Fibroblast of skin of left quadriceps (primary cell): ENCODE measurements around the gene HLA-DQA2.
"Not testable (repeated sequence)": the region's sequence is repeated elsewhere in the genome, so short reads cannot be mapped to it uniquely, and the experiment has no call there.

Experiments used
- DNase-seq, 2 experiments: peaks; one replicate each; pipeline ENCODE4 v3.0.0-alpha.2; 2013; ENCODE audit warnings: low read depth in 2 of 2

Gene HLA-DQA2

DNA sequence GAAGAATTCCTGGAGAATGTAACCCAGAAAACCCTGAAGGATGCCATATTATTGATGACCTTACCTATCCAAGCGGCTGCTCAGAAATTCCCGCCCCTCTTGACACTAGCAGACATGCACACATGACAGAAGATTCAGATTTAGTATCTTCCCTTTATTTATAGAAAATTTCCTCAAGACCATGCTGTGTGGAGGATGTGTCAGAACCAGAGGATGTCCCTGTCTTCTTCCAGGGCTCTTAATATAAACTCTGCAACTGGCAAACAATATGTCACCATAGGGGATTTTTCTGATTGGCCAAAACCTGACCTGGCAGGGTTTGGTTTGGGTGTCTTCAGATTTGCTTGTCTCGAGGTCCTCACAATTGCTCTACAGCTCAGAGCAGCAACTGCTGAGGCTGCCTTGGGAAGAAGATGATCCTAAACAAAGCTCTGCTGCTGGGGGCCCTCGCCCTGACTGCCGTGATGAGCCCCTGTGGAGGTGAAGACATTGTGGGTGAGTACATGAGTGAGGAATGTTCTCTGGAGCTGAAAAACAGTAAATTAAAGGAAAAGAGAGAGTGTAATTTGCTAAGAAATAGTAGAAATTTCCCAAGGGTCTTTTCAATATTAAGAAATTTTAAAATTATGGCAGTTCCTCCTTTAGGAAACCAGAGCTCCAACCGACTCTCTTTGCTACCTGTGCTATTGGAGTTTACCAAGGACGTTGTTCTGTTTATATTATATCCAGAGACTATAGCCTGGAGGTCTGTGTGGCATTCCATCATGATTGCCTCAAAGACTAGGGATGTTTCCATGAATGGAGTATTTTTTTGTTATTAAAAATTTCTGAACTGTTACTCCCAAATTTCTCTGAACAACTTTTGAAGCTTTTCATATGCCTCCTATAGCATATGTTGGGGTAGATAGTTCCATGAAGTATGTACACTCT is at the start of gene HLA-DQA2:
HLA-DQA2 (plus strand) TSS at position 361 of the 930 bp plus-strand sequence; CDS start at position 414, 53 bp downstream.
- no peak for DNase-seq

DNA sequence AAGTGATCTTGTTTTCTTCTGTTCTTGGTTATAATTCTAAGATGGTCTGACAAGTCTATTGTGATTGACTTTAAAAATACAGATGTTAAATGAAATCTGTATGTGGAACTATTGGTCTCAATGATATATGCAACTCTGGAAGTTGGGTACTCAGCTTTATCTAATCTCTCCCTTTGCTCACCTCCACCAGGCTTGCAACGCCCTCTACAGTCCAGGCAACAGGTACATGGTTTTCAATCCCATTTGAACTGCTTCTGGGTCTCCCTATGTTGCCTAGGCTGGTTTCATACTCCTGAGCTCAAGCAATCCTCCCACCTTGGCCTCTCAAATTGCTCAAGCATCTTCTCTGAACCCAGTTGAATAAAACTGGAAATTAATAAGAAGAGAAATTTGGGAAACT is 49.2 kb upstream of the HLA-DQA2 start:
- DNase-seq, result no peak

DNA sequence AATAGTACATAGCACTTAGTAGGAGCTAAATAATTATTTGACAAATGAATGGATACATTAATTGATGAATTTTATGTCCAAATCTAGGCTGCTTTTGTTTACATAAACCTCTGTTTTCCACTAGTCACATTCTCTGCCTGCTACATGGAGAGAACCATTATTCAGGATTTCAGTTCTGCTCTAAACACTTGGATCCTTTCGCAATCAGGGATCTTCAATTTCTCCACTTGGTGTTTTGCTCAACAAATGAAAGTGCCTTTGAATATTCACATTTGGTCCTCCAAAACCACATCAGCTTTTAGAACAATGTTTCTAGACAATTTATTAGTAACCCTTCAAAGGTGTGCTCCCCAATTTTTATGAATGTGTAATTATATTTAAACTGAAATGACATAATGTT is 44.2 kb upstream of the HLA-DQA2 start:
- DNase-seq, result no peak

DNA sequence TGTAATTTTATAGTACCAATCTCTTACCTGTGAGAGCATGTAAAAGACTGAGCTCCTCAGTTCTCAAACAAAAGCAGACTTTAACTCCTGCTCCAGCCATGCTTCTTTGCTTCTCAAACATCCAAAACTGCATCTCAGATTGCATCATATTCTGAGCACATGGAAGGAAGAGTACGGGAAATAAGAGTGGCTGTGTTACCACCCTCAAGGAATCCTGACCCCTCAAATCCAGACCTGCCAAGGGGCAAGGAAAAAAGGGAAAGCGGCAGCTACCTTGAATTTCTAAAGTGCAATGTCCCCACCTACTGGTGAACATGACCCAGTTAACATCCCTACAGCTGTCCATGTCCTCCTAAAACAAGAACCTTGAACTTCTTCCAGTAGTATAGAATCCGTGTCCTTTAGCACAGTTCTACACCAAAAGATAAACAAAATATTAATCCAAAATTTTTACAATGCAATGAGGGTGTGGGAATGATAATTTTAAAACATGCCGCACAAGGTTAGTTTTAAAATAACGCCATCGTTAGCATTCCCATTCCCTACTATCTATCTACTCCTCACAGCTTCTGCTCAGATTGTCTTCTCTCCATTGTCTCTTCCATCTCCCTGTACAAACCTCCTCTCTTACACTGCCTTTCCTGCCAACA is 40.7 kb upstream of the HLA-DQA2 start:
- DNase-seq, result peak; percentile 19 to 27

DNA sequence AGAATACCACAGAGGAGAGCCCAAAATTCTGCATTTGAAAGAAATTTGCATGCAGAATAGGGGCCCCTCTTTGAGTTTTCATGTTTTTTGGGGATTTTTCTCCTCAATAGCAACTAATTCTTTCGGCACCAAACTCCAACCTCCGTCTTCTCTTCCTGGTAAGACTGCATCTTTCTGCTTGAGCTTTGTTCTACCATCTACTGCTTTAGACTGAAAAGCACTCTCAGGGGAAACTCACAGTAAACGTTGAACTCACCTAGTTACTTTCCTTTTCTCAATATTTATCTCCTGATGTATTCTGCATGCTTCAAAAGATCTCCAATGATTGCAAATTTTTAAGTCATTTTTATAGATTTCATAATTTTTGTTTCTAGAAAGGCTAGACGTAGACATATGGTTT is 37.8 kb upstream of the HLA-DQA2 start:
- DNase-seq, result no peak

DNA sequence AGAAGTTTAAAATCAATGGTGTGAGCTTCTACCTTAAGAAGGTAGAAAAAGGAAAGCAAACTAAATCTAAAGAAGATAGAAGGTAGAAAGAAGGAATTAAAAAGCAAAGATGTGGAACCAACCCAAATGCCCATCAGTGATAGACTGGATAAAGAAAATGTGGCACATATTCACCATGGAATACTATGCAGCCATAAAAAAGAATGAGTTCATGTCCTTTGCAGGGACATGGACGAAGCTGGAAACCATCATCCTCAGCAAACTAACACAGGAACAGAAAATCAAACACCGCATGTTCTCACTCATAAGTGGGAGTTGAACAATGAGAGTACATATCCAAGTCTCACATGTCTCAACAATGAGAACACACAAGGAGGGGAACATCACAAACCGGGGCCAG is 36.0 kb upstream of the HLA-DQA2 start:
- DNase-seq, result not testable (repeated sequence)

DNA sequence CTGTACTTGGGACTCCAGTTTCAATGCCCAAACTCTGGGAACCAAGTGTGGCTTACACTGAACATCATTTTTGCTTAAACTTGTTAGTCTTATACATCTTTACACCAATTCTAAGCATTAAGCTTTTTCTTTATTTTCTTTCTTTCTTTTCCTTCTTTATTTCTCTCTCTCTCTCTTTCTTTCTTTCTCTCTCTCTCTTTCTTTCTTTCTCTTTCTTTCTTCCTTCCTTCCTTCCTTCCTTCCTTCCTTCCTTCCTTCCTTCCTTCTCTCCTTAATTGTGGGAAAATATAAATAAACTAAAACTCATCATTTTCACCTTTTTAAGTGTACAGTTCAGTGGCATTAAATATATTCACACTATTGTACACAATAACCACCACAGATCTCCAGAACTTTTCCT is 31.6 kb upstream of the HLA-DQA2 start:
- no peak for DNase-seq

DNA sequence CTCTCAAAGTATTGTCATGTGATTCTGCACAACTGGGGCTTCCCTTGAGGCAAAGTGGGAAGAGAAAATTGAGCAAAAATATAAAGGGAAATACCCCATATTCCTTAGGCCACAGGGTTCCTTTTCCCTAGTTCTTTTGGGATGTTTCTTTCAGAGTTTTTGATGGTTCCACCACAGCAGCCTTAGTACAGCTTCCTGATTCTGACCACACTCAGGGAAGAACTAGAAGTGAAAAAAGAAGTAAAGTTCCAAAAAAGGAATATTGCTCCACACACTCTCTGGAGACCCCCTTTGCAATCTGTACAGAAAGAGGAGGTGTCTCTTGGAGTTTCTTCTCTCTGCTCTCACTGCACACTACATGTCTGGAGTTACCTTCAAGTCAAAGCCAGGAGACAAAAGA is 27.9 kb upstream of the HLA-DQA2 start:
- no peak for DNase-seq

DNA sequence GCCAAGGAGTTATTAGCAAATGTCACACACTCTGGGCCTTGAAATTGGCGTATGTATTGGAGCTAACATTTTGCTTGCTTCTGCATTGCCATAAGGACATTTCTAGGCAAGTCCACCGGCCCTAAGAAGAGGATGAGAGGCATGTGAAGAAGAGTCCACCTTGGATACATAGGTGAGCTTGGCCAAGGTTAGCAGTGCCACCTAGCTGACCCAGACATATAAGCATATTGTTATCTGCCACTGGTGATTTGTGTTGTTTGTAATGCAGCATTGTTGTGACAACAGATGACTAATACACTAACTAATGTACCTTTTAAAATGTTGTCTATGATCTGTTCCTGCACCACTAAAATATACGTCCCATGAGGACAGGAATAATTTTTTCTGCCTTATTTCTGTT is 24.8 kb upstream of the HLA-DQA2 start:
- no peak for DNase-seq

DNA sequence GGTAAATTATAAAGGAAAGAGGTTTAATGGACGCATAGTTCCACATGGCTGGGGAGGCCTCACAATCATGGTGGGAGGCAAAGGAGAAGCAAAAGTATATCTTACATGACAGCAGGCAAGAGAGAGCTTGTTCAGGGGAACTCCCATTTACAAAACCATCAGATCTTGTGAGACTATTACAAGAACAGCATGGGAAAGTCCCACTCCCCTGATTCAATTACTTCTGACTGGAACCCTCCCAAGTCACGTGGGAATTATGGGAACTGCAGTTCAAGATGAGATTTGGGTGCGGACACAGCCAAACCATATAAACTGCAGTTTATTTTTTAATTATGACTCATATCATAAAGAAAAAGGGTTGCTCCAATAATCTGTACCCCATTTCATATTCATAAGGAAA is 22.3 kb upstream of the HLA-DQA2 start:
- DNase-seq, result no peak

DNA sequence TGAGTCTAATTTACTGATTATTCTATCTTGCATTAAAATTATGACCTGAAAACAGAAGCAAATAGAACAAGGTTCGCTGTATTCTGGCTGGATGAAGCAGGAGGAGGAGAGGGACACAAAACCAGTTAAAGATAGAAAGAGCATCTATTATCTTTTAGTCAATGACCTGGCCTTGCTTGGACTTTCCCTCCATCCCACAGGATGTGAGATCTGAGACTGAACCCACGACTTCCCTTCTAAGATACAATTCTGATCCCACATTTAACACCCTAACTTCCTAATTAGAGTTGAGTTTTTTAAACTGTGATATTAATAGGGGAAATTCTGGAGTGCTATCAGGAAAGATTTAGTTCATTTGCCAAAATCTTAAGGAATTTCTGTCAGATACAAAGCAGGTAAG is 3.1 kb upstream of the HLA-DQA2 start:
- DNase-seq, result no peak

DNA sequence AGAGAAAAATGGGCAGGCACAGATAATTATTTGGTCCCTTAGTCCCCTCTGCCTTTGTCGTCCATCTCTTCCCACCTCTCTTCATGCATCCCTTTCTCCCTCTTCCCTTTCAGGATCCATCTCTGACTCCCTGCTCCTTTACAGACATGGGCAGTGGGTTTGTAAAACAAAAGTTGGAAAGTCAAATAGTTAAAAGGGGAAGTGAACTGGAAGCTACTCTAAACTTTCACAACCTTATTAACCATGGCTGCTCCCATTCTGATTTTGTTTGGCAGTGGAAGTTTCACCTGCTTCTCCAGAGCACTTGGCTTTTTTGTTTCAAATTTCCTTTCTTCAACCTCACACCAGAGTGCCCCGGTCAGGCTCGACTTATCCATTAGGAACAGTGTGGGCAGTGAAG is 1.2 kb downstream of the HLA-DQA2 start:
- no peak for DNase-seq

DNA sequence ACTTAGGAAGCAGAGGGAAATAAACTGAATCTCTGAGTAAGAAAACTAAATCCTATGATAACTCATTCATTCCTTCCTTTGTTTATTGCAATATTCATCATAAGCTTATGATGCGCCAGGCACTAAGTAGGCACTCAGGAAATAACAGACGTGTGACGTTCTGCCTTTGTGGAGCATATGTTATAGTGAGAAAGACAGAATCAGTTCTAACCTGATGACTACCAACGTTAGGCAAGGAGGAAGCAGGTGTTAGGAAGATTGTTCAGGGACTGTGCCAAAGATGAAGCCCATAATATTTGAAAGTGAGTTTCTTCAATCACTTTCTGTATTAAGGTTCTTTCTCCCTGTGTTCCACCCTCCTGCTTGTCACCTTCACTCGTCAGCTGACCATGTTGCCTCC is 3.6 kb downstream of the HLA-DQA2 start:
- no peak for DNase-seq

DNA sequence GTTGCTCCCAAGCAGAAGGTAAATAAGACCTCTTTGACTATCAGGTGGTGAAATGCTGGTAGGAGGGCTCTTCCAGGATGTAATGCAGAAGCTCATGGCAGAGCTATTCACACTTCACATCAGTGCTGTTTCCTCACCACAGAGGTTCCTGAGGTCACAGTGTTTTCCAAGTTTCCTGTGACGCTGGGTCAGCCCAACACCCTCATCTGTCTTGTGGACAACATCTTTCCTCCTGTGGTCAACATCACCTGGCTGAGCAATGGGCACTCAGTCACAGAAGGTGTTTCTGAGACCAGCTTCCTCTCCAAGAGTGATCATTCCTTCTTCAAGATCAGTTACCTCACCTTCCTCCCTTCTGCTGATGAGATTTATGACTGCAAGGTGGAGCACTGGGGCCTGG is 4.5 kb downstream of the HLA-DQA2 start:
- not testable (repeated sequence) for DNase-seq

DNA sequence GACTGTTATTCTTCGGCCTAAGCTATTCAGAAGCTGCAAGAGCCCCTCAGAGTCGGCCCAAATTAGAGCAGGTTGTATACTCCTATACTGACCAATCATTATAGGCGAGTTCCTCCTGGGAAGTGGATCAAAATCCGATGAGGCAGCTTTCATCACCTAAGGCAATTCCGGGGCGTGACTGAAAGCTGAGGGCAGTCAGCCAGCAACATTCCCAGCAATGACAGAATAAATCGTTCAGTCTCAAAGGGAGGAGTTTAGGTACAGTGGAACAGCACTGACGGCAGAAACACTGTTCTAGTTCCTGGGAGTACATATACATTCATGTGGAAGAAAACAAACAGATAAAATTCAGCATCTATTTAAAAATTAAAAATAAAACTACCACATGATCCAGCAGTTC is 11.4 kb downstream of the HLA-DQA2 start:
- no peak for DNase-seq

DNA sequence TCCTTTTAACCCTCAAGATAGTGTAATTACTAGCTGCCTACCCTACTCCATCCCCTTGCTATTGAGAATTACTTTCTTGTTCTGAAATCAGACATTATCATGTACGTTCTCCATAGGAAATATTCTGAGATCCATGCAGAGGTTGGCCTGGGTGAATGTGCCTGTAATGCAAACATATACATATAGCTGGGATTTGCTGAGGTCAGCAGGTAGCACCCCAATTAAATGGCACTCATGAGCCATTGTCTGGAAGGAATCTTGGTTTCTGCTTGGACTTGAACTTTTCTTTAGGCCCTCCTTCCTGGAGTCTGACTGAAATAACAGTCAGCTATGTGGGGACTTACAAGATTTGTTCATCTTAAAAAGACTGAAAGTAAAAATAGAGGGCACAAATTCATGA is 18.5 kb downstream of the HLA-DQA2 start:
- no peak for DNase-seq

DNA sequence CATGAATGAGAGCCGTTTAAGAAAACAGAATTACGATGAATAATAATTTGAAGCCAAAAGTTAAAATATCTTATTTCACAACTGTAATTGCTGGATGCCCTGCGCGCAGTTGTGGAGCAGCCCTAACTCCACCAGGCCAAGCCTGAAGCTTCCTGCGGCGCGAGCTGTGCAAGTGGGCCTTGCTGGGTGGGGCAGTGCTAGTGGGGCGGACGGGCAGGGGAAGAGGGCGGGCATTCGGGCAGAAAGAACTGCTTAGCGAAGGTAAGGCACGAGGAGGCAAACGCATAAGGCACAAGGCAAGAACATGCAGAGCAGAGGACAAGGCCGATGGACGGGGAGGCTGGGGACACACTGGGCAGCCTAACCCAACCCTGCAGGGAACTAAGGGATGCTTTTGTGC is 19.9 kb downstream of the HLA-DQA2 start:
- no peak for DNase-seq

DNA sequence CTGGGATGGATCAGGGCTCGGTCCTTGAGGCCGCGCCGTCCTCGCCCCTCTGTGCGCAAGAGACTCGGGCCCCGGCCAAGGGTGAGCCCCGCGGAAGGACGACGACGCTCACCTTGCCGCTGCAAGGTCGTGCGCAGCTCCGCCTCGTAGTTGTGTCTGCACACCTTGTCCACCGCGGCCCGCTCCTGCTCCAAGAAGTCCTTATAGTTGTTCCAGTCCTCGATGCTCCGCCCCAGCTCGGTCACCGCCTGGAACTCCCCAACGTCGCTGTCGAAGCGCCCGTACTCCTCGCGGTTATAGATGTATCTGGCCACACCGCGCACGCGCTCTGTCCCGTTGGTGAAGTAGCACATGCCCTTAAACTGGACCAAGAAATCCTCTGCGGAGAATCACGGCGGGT is 20.4 kb downstream of the HLA-DQA2 start:
- no peak for DNase-seq

DNA sequence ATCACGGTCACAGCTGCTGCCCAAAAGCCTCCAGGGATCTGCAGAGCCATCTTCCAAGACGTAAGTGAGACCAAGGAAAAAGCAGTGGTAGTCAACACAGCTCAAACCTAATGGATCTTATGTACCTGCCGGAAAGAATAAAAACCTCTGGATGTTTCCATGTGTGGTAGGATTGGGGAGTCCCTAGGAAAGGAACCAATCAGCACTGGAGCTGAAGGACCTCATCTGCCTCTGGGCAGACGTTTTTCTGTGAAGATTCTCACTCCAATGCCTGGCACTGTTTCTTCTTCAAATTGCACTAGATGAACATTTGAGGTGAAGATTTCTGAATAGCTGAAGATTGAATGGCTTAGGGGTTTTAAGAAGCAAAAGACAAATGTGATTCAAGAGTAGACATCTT is 22.2 kb downstream of the HLA-DQA2 start, which contains the start of gene HLA-DQB2:
HLA-DQB2 (minus strand) TSS at position 112 of the 400 bp plus-strand sequence; CDS start at position 50, 62 bp downstream.
- no peak for DNase-seq

DNA sequence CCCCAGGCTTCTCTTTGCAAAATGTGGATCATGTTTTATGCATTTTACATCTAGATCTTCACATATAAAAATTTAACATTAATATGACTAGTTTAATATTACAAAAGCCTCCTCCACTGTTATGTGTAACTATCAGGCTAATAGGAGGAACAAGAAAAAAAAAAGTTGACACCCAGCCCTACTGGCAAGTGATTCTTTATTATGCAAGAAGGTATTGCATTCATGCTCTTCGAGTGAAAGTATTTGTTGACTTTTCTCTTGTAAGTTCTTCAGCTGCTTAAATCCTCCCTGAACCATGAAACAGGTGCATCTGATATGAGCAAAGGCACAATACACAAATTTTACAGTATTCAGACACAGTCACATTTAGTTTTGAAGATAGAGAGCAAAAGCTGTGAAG is 22.9 kb downstream of the HLA-DQA2 start:
- no peak for DNase-seq

DNA sequence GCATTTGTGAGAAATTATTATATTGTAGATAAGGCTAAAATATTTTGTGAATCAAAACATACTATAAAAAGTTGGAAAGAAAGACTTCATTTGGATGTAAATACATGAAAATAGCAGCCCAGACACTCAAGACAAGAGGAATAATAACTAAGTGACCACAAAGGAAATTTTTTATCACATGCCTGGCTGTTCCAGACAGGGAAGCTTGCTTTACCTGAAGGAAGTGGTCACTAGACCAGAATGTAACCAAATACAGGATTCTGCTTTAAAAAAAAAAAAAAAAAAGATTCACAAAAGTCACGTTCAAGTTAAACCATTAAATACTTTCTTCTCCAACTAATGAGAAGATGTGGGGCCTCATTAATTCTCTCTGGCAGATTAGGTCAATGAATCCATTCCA is 31.5 kb downstream of the HLA-DQA2 start:
- no peak for DNase-seq

DNA sequence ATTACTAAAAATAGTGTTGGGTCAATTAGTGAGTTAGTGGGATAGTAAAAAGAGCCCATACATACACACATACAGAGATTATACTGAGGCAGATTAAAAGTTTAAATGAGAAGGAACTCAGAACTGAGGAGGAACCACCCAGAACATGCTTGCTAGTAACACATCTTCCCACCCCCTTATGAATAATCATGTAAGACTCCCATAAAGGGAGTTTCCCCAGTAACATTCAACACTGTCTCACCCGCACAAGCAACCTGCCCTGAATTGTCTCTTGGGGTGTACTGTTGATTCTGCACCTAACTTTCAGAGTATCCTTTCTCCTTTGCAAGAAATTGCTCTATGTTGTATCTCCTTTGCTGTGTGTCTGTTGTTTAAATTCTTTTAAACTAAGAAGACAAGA is 33.2 kb downstream of the HLA-DQA2 start:
- DNase-seq, result no peak

DNA sequence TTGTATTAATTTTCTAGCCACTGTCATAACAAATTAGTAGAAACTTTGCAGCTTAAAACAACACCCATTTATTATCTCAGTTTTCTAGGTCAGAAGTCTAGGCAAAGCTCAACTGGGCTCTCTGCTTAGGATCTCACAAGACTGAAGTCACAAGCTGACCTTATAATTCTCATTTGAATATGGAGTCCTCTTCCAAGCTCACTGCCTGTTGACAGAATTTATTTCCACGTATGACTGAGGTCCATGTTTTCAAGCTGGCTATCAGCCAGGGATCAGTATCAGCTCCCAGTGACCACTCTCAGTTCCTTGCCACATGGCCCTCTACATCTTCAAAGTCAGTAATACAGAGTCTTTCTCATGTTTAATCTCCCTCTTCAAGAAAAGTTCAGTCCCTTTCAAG is 33.9 kb downstream of the HLA-DQA2 start:
- DNase-seq, result no peak
